ENCODE results near the gene KIFBP.

KIFBP gene

GRCh38 chr10:69051303-69051702, 62.7 kb downstream of the KIFBP start:
- DNase-seq (ENCODE audit: low read depth) = no peak

GRCh38 chr10:69051710-69052487, 63.3 kb downstream of the KIFBP start:
- no peak for DNase-seq (ENCODE audit: low read depth)

GRCh38 chr10:69052736-69053135, 64.1 kb downstream of the KIFBP start:
- DNase-seq (ENCODE audit: low read depth) = no peak

GRCh38 chr10:69055241-69055640, 66.6 kb downstream of the KIFBP start:
- DNase-seq (ENCODE audit: low read depth) = no peak

GRCh38 chr10:69056129-69056528, 67.5 kb downstream of the KIFBP start:
- DNase-seq (ENCODE audit: low read depth) = no peak

- no peak for DNase-seq (ENCODE audit: low read depth)
Observed at GRCh38 chr10:69056536-69057260, 68.1 kb downstream of the KIFBP start.

- no peak for DNase-seq (ENCODE audit: low read depth)
Observed at GRCh38 chr10:69057261-69057950, 68.8 kb downstream of the KIFBP start.

- no peak for DNase-seq (ENCODE audit: low read depth)
Observed at GRCh38 chr10:69057951-69058297, 69.3 kb downstream of the KIFBP start.

- no peak for DNase-seq (ENCODE audit: low read depth)
Observed at GRCh38 chr10:69060127-69060798, 71.7 kb downstream of the KIFBP start.

- DNase-seq (ENCODE audit: low read depth) = no peak
Observed at GRCh38 chr10:69061305-69062161, 72.9 kb downstream of the KIFBP start.

- DNase-seq (ENCODE audit: low read depth) = no peak
Observed at GRCh38 chr10:69062901-69063300, 74.3 kb downstream of the KIFBP start.

GRCh38 chr10:69064762-69065328, 76.2 kb downstream of the KIFBP start:
- DNase-seq (ENCODE audit: low read depth) = no peak

- DNase-seq (ENCODE audit: low read depth) = no peak
Observed at GRCh38 chr10:69065406-69066361, 77.1 kb downstream of the KIFBP start.

Measured in stimulated activated CD8-positive, alpha-beta memory T cell treated with anti-CD3 and anti-CD28 coated beads, Interleukin-15, amount 100 ng/mL, for 24 hours (primary cell).